KOPT-K1 (cell line): ENCODE measurements around the gene TMEM163.
"Not testable (repeated sequence)": the region's sequence is repeated elsewhere in the genome, so short reads cannot be mapped to it uniquely, and the experiment has no call there.

Source experiments
- H3K27ac ChIP-seq: fragments of 200-600 bp; sonication (generic); 2 replicates; pipeline ENCODE4 v1.5.1; 2016; ENCODE audit warnings: antibody characterized with exemption, mild to moderate bottlenecking, low read depth, low read length; ENCODE audit not compliant: poor library complexity, severe bottlenecking
- H3K36me3 ChIP-seq: fragments of 200-600 bp; sonication (generic); 2 replicates; pipeline ENCODE4 v1.5.1; 2017; ENCODE audit warnings: antibody characterized with exemption, mild to moderate bottlenecking, low read length, moderate library complexity; ENCODE audit not compliant: insufficient read depth
- H3K9me3 ChIP-seq: fragments of 200-600 bp; sonication (generic); 2 replicates; pipeline ENCODE4 v1.5.1; 2017; ENCODE audit warnings: antibody characterized with exemption, low read length, mild to moderate bottlenecking; ENCODE audit not compliant: insufficient read depth, poor library complexity, severe bottlenecking

The TMEM163 gene

GRCh38 chr2:134603966-134604365, 114.8 kb downstream of the TMEM163 start:
- Histone ChIP-seq H3K36me3 (no peaks in the 10 kb centered on the region), H3K27ac (no peak overlapping the region), H3K9me3 (peaks cover 3% of the 10 kb centered on the region)

- Histone ChIP-seq H3K36me3 (no peaks in the 10 kb centered on the region), H3K27ac (no peak overlapping the region), H3K9me3 (peaks cover 3% of the 10 kb centered on the region)
Measured at GRCh38 chr2:134602666-134603065, 116.1 kb downstream of the TMEM163 start.

- Histone ChIP-seq H3K27ac (no peak overlapping the region), H3K9me3 (peaks cover 3% of the 10 kb centered on the region), H3K36me3 (no peaks in the 10 kb centered on the region)
Measured at GRCh38 chr2:134601264-134601663, 117.5 kb downstream of the TMEM163 start.

GRCh38 chr2:134600208-134600607, 118.6 kb downstream of the TMEM163 start:
- H3K36me3 ChIP-seq, result no peaks in the 10 kb centered on the region
- peaks cover 3% of the 10 kb centered on the region for H3K9me3 ChIP-seq
- no peak overlapping the region for H3K27ac ChIP-seq

- Histone ChIP-seq H3K36me3 (no peaks in the 10 kb centered on the region), H3K27ac (no peak overlapping the region), H3K9me3 (peaks cover 3% of the 10 kb centered on the region)
Measured at GRCh38 chr2:134599236-134599635, 119.6 kb downstream of the TMEM163 start.

- Histone ChIP-seq H3K36me3 (no peaks in the 10 kb centered on the region), H3K9me3 (peaks cover 26% of the 10 kb centered on the region), H3K27ac (no peak overlapping the region)
Measured at GRCh38 chr2:134594399-134594798, 124.4 kb downstream of the TMEM163 start.

GRCh38 chr2:134593519-134593918, 125.3 kb downstream of the TMEM163 start:
- peaks cover 22% of the 10 kb centered on the region for H3K9me3 ChIP-seq
- no peaks in the 10 kb centered on the region for H3K36me3 ChIP-seq
- H3K27ac ChIP-seq, result no peak overlapping the region

- H3K36me3 ChIP-seq, result no peaks in the 10 kb centered on the region
- H3K27ac ChIP-seq, result no peak overlapping the region
- peaks cover 22% of the 10 kb centered on the region for H3K9me3 ChIP-seq
Measured at GRCh38 chr2:134592377-134592776, 126.4 kb downstream of the TMEM163 start.

- H3K9me3 ChIP-seq, result peaks cover 22% of the 10 kb centered on the region
- H3K36me3 ChIP-seq, result no peaks in the 10 kb centered on the region
- no peak overlapping the region for H3K27ac ChIP-seq
Measured at GRCh38 chr2:134591526-134591925, 127.3 kb downstream of the TMEM163 start.

- H3K27ac ChIP-seq, result no peak overlapping the region
- peaks cover 22% of the 10 kb centered on the region for H3K9me3 ChIP-seq
- no peaks in the 10 kb centered on the region for H3K36me3 ChIP-seq
Measured at GRCh38 chr2:134590679-134591078, 128.1 kb downstream of the TMEM163 start.

- H3K27ac ChIP-seq, H3K36me3 ChIP-seq: not testable (repeated sequence)
- peaks cover 22% of the 10 kb centered on the region for H3K9me3 ChIP-seq
Measured at GRCh38 chr2:134589171-134590083, 129.4 kb downstream of the TMEM163 start.

- Histone ChIP-seq H3K36me3 (no peaks in the 10 kb centered on the region), H3K9me3 (peaks cover 22% of the 10 kb centered on the region), H3K27ac (no peak overlapping the region)
Measured at GRCh38 chr2:134588556-134588955, 130.2 kb downstream of the TMEM163 start.

GRCh38 chr2:134586326-134586965, 132.4 kb downstream of the TMEM163 start:
- Histone ChIP-seq H3K27ac (peak overlapping the region; percentile 54), H3K9me3 (peaks cover 18% of the 10 kb centered on the region), H3K36me3 (no peaks in the 10 kb centered on the region)

- no peaks in the 10 kb centered on the region for H3K9me3 ChIP-seq
- H3K27ac ChIP-seq, result peak overlapping the region; percentile 85
- no peaks in the 10 kb centered on the region for H3K36me3 ChIP-seq
Measured at GRCh38 chr2:134583997-134584520, 134.7 kb downstream of the TMEM163 start.

GRCh38 chr2:134583462-134583861, 135.3 kb downstream of the TMEM163 start:
- no peaks in the 10 kb centered on the region for H3K36me3 ChIP-seq
- peak overlapping the region; percentile 85 for H3K27ac ChIP-seq
- H3K9me3 ChIP-seq, result no peaks in the 10 kb centered on the region
